ENCODE results near the gene PRKRIP1. TPM values are rescaled to one million over a fixed set of nuclear protein-coding genes. Genes with fewer than 3 reads are reported as not detected.
"Not testable (repeated sequence)": the region's sequence is repeated elsewhere in the genome, so short reads cannot be mapped to it uniquely, and the experiment has no call there.

PRKRIP1 gene
- polyA plus RNA-seq, 1 donor (not counting 4 experiments of a cell fraction or from before 2014, with no cell fraction given) = 12.5 TPM

GRCh38 chr7:102363549-102364393 lies 32.4 kb upstream of the PRKRIP1 start:
- peak overlapping the region; percentile 63 for H2AFZ ChIP-seq (ENCODE audit: control insufficient read depth, low read length)
- dilution Hi-C loops (cut with MboI; ENCODE audit: extremely low pct_ligation_motif_present, low sequenced_read_pairs) = not testable (repeated sequence)

GRCh38 chr7:102364394-102364886 lies 31.7 kb upstream of the PRKRIP1 start:
- DNase-seq (ENCODE audit: low read depth, low spot score); dilution Hi-C loops (cut with MboI; ENCODE audit: extremely low pct_ligation_motif_present, low sequenced_read_pairs): not testable (repeated sequence)

More at GRCh38 chr7:102363549-102364393, 32.4 kb upstream of the PRKRIP1 start:
- peak overlapping the region; percentile 40 for H3K27ac ChIP-seq (ENCODE audit: control insufficient read depth, insufficient read depth, low read length)
- H3K79me2 ChIP-seq (ENCODE audit: control insufficient read depth, insufficient read depth, low read length) = peaks cover 15% of the 10 kb centered on the region
- H4K20me1 ChIP-seq (ENCODE audit: control insufficient read depth, extremely low read depth, insufficient read depth, low read length); H3K9me3 ChIP-seq (ENCODE audit: control insufficient read depth, low read depth, low read length); H3K4me1 ChIP-seq (ENCODE audit: control insufficient read depth, extremely low read depth, insufficient read depth, low read length); FAIRE-seq; H3K27me3 ChIP-seq (ENCODE audit: control insufficient read depth, extremely low read depth, insufficient read depth, low read length); H3K36me3 ChIP-seq (ENCODE audit: control insufficient read depth in 2 of 2, extremely low read depth in 1 of 2, insufficient read depth in 2 of 2, low read length in 2 of 2); H3K9me1 ChIP-seq (ENCODE audit: control insufficient read depth, extremely low read depth, insufficient read depth, low read length): not testable (repeated sequence)
- H3K4me2 ChIP-seq (ENCODE audit: control insufficient read depth, extremely low read depth, insufficient read depth, low read depth, low read length) = peak overlapping the region; percentile 70
- peak; percentile 71 for DNase-seq (ENCODE audit: low read depth, low spot score)
- peak overlapping the region; percentile 73 for H3K9ac ChIP-seq (ENCODE audit: control insufficient read depth, extremely low read depth, insufficient read depth, low read length)
- peak overlapping the region; percentile 60 to 66 (median 62) for H3K4me3 ChIP-seq (ENCODE audit: control insufficient read depth in 2 of 3, extremely low read depth in 1 of 3, insufficient read depth in 2 of 3, low read depth in 1 of 3, low read length in 3 of 3)

GRCh38 chr7:102365390-102365789 lies 30.8 kb upstream of the PRKRIP1 start:
- H3K36me3 ChIP-seq (ENCODE audit: control insufficient read depth in 2 of 2, extremely low read depth in 1 of 2, insufficient read depth in 2 of 2, low read length in 2 of 2); H3K9me3 ChIP-seq (ENCODE audit: control insufficient read depth, low read depth, low read length); dilution Hi-C loops (cut with MboI; ENCODE audit: extremely low pct_ligation_motif_present, low sequenced_read_pairs); H2AFZ ChIP-seq (ENCODE audit: control insufficient read depth, low read length); DNase-seq (ENCODE audit: low read depth, low spot score); H3K4me2 ChIP-seq (ENCODE audit: control insufficient read depth, extremely low read depth, insufficient read depth, low read depth, low read length); H3K9me1 ChIP-seq (ENCODE audit: control insufficient read depth, extremely low read depth, insufficient read depth, low read length); H3K27me3 ChIP-seq (ENCODE audit: control insufficient read depth, extremely low read depth, insufficient read depth, low read length); H3K4me1 ChIP-seq (ENCODE audit: control insufficient read depth, extremely low read depth, insufficient read depth, low read length); H3K4me3 ChIP-seq (ENCODE audit: control insufficient read depth in 2 of 3, extremely low read depth in 1 of 3, insufficient read depth in 2 of 3, low read depth in 1 of 3, low read length in 3 of 3); H4K20me1 ChIP-seq (ENCODE audit: control insufficient read depth, extremely low read depth, insufficient read depth, low read length); FAIRE-seq; H3K9ac ChIP-seq (ENCODE audit: control insufficient read depth, extremely low read depth, insufficient read depth, low read length); H3K27ac ChIP-seq (ENCODE audit: control insufficient read depth, insufficient read depth, low read length): not testable (repeated sequence)
- H3K79me2 ChIP-seq (ENCODE audit: control insufficient read depth, insufficient read depth, low read length) = peaks cover 20% of the 10 kb centered on the region

More at GRCh38 chr7:102364394-102364886, 31.7 kb upstream of the PRKRIP1 start:
- Histone ChIP-seq H3K4me3 (ENCODE audit: control insufficient read depth in 2 of 3, extremely low read depth in 1 of 3, insufficient read depth in 2 of 3, low read depth in 1 of 3, low read length in 3 of 3) (peak overlapping the region; percentile 60 to 66 (median 62)), H3K4me2 (ENCODE audit: control insufficient read depth, extremely low read depth, insufficient read depth, low read depth, low read length) (peak overlapping the region; percentile 22), H3K79me2 (ENCODE audit: control insufficient read depth, insufficient read depth, low read length) (peaks cover 15% of the 10 kb centered on the region), H3K9ac (ENCODE audit: control insufficient read depth, extremely low read depth, insufficient read depth, low read length) (peak overlapping the region; percentile 73), H3K27ac (ENCODE audit: control insufficient read depth, insufficient read depth, low read length) (peak overlapping the region; percentile 40)
- FAIRE-seq; H3K4me1 ChIP-seq (ENCODE audit: control insufficient read depth, extremely low read depth, insufficient read depth, low read length); H2AFZ ChIP-seq (ENCODE audit: control insufficient read depth, low read length); H3K9me3 ChIP-seq (ENCODE audit: control insufficient read depth, low read depth, low read length); H3K9me1 ChIP-seq (ENCODE audit: control insufficient read depth, extremely low read depth, insufficient read depth, low read length); H3K36me3 ChIP-seq (ENCODE audit: control insufficient read depth in 2 of 2, extremely low read depth in 1 of 2, insufficient read depth in 2 of 2, low read length in 2 of 2); H4K20me1 ChIP-seq (ENCODE audit: control insufficient read depth, extremely low read depth, insufficient read depth, low read length); H3K27me3 ChIP-seq (ENCODE audit: control insufficient read depth, extremely low read depth, insufficient read depth, low read length): not testable (repeated sequence)

GRCh38 chr7:102370038-102370437 lies 26.1 kb upstream of the PRKRIP1 start:
- H2AFZ ChIP-seq (ENCODE audit: control insufficient read depth, low read length); H3K9me3 ChIP-seq (ENCODE audit: control insufficient read depth, low read depth, low read length); H3K4me2 ChIP-seq (ENCODE audit: control insufficient read depth, extremely low read depth, insufficient read depth, low read depth, low read length); H3K4me1 ChIP-seq (ENCODE audit: control insufficient read depth, extremely low read depth, insufficient read depth, low read length); FAIRE-seq; H4K20me1 ChIP-seq (ENCODE audit: control insufficient read depth, extremely low read depth, insufficient read depth, low read length); dilution Hi-C loops (cut with MboI; ENCODE audit: extremely low pct_ligation_motif_present, low sequenced_read_pairs); H3K9ac ChIP-seq (ENCODE audit: control insufficient read depth, extremely low read depth, insufficient read depth, low read length); DNase-seq (ENCODE audit: low read depth, low spot score); H3K27ac ChIP-seq (ENCODE audit: control insufficient read depth, insufficient read depth, low read length); H3K4me3 ChIP-seq (ENCODE audit: control insufficient read depth in 2 of 3, extremely low read depth in 1 of 3, insufficient read depth in 2 of 3, low read depth in 1 of 3, low read length in 3 of 3); H3K36me3 ChIP-seq (ENCODE audit: control insufficient read depth in 2 of 2, extremely low read depth in 1 of 2, insufficient read depth in 2 of 2, low read length in 2 of 2); H3K9me1 ChIP-seq (ENCODE audit: control insufficient read depth, extremely low read depth, insufficient read depth, low read length); H3K27me3 ChIP-seq (ENCODE audit: control insufficient read depth, extremely low read depth, insufficient read depth, low read length): not testable (repeated sequence)
- H3K79me2 ChIP-seq (ENCODE audit: control insufficient read depth, insufficient read depth, low read length) = peaks cover 25% of the 10 kb centered on the region

- H3K9ac ChIP-seq (ENCODE audit: control insufficient read depth, extremely low read depth, insufficient read depth, low read length); H3K9me3 ChIP-seq (ENCODE audit: control insufficient read depth, low read depth, low read length); H3K4me3 ChIP-seq (ENCODE audit: control insufficient read depth in 2 of 3, extremely low read depth in 1 of 3, insufficient read depth in 2 of 3, low read depth in 1 of 3, low read length in 3 of 3); H3K4me1 ChIP-seq (ENCODE audit: control insufficient read depth, extremely low read depth, insufficient read depth, low read length); dilution Hi-C loops (cut with MboI; ENCODE audit: extremely low pct_ligation_motif_present, low sequenced_read_pairs); H3K27me3 ChIP-seq (ENCODE audit: control insufficient read depth, extremely low read depth, insufficient read depth, low read length); H3K36me3 ChIP-seq (ENCODE audit: control insufficient read depth in 2 of 2, extremely low read depth in 1 of 2, insufficient read depth in 2 of 2, low read length in 2 of 2); H3K27ac ChIP-seq (ENCODE audit: control insufficient read depth, insufficient read depth, low read length); H3K4me2 ChIP-seq (ENCODE audit: control insufficient read depth, extremely low read depth, insufficient read depth, low read depth, low read length); H4K20me1 ChIP-seq (ENCODE audit: control insufficient read depth, extremely low read depth, insufficient read depth, low read length); DNase-seq (ENCODE audit: low read depth, low spot score); H3K9me1 ChIP-seq (ENCODE audit: control insufficient read depth, extremely low read depth, insufficient read depth, low read length); H2AFZ ChIP-seq (ENCODE audit: control insufficient read depth, low read length); FAIRE-seq: not testable (repeated sequence)
- H3K79me2 ChIP-seq (ENCODE audit: control insufficient read depth, insufficient read depth, low read length) = peaks cover 19% of the 10 kb centered on the region
Measured at GRCh38 chr7:102372796-102373195, 23.4 kb upstream of the PRKRIP1 start.
